DMS53 treated with DMSO at 0.1 percent for 48 hours (cell line): ENCODE results near the gene EVC2.

Experiments
- DNase-seq: peaks from one replicate; lab custom pipeline; 2025; ENCODE audit not compliant: unreplicated experiment; lab: John Stamatoyannopoulos, UW

Gene EVC2, protein sequence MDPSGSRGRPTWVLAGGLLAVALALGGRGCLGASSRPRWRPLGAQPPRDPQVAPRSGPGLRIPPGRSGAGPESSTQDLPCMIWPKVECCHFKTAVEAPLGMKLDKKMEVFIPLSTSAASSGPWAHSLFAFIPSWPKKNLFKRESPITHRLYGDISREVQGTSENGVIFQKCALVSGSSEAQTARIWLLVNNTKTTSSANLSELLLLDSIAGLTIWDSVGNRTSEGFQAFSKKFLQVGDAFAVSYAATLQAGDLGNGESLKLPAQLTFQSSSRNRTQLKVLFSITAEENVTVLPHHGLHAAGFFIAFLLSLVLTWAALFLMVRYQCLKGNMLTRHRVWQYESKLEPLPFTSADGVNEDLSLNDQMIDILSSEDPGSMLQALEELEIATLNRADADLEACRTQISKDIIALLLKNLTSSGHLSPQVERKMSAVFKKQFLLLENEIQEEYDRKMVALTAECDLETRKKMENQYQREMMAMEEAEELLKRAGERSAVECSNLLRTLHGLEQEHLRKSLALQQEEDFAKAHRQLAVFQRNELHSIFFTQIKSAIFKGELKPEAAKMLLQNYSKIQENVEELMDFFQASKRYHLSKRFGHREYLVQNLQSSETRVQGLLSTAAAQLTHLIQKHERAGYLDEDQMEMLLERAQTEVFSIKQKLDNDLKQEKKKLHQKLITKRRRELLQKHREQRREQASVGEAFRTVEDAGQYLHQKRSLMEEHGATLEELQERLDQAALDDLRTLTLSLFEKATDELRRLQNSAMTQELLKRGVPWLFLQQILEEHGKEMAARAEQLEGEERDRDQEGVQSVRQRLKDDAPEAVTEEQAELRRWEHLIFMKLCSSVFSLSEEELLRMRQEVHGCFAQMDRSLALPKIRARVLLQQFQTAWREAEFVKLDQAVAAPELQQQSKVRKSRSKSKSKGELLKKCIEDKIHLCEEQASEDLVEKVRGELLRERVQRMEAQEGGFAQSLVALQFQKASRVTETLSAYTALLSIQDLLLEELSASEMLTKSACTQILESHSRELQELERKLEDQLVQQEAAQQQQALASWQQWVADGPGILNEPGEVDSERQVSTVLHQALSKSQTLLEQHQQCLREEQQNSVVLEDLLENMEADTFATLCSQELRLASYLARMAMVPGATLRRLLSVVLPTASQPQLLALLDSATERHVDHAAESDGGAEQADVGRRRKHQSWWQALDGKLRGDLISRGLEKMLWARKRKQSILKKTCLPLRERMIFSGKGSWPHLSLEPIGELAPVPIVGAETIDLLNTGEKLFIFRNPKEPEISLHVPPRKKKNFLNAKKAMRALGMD

DNA sequence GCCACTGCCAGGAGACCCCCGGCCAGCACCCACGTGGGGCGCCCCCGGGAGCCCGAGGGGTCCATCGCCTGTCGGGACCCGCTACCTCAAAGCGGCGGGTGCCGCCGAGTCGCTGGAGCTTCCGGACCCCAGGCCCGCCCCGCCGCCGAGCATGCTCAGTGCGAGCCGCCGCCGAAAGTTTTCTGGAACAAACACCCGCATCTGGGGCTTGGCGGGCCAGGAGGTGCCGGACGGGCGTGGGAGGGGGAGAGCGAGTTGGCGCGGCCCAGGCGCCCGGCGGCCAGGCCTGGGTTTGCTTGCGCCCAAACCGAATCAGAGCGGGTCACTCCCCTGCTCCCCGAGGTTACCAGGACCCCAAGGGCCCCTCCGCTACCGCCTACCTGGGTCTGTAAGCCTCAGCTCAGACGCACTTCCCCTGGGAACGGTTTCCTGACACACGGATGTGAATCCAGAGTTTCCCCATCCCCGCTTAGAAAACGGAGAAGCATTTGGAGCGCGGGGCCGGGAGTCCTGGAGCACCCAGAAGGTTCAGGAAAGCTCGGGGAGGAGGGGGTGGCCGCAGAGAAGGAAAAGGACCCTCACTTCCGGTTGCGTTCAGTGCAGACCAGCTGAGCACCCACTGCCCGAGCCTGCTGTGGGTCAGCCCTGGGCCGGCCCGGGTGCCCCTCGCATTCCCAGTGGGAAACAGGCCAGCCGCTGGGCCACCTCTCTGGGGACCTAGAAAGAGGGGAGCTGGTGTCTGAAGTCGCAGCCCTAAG is at the start of gene EVC2:
TSS of gene EVC2 (minus strand) at position 111 of the 758 bp plus-strand sequence. CDS start at position 65, 46 bp downstream.
- peak; percentile 51 for DNase-seq

DNA sequence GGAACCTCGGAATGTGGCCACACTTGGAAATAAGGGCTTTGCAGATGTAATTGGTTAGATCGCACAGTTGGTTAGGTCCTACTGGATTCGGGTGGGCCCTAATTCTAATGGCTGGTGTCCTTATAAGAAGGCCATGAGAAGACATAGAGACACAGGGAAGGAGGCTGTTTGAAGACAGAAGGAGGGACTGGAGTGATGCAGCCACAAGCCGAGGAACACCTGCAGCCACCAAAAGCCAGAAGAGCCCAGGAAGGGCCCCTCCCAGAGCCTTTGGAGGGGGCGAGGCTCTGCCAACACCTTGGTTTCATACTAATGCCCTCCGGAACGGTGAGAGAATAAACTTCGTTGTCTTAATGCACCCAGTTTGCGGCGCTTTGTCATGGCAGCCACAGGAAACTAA is 49.6 kb upstream of the EVC2 start:
- DNase-seq, result no peak

DNA sequence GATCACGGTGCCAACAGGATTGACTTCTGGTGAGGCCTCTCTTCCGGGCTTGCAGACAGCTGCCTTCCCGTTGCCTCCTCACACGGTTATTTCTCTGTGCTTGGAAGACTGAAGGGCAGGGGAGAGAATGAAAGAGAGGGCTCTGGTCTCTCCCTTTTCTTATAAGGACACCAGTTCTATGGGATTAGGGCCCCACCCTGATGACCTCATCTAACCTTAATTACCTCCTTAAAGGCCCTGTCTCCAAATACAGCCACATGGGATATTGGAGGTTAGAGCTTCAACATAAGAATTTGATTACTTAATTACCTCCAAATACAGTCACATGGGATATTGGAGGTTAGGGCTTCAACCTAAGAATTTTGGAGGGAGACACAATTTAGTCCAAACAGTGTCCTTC is 49.2 kb upstream of the EVC2 start:
- DNase-seq, result no peak

DNA sequence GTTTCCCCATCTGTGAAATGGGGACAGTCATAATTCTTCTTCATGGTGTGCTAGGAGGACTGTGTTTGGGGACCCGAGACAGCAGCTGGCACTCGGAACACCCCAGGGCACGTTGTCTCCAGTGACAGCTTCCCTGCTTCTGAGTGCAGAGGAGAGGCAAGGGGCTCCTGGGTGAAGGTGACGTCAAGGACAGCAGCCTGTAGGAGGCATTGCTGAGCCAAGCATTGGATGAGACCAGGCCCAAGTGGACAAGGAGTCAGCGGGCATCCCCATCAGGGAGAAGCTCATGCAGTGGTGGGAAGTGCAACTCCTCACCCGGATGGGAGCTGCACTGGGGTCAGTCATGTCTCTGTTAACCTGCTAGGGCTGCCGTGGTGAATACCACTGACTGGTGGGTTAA is 48.7 kb upstream of the EVC2 start:
- DNase-seq, result no peak

DNA sequence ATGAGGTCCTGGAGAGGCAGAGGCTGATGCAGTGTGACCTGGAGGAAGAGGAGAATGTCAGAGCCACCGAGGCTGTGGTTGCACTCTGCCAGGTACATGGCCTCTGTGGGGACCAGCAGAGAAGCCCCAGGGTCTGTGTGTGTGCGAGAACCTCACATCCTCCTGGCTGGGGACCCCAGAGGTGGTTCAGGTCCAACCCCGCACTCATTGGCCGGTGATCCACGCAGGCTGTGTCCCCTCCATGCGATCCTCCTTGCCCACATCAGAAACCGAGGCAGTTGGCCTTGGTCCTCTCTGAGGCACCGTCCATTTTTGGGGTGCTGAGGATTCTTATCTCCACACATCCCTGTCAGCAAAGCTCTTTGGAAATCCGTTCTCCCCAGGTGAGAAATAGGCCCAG is 47.9 kb upstream of the EVC2 start:
- DNase-seq, result no peak

DNA sequence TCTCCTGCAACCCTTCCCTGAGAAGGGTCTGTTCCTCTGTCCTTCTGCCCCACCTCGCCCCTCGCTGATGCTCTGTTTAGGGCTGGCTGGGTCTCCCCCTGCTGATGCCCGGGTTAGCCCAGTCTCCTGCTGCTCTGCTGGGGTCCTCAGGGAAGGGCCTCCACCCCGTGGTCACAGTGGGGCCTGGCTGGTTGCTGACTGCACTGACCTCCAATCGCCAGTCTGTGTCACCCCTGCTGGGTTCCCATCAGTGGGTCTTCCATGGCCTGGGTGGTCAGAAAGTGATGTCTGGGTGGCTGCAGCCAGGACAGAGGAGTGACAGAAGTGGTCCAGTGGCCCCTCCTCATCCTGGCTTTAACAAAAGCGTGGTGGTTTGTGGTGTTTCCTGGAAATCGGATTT is 47.3 kb upstream of the EVC2 start:
- DNase-seq, result no peak

DNA sequence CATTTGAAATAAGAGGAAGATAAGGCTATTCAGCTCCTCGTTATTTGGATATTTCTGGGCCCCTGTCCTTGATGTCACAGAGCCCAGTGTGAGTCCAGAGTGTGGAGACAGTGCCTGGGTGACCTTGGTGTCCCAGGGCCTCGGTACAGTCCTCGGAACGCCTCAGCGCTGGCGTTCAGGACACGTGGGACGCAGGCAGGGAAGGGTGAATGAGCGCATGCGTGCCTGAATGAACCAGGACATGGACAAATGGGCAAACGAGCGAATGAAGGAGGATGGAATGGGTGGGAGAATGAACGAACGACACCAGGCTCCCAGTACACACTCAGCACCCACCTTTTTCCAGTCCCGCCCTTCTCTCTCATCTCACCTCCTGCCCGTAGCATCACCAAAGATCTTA is 46.8 kb upstream of the EVC2 start:
- no peak for DNase-seq

DNA sequence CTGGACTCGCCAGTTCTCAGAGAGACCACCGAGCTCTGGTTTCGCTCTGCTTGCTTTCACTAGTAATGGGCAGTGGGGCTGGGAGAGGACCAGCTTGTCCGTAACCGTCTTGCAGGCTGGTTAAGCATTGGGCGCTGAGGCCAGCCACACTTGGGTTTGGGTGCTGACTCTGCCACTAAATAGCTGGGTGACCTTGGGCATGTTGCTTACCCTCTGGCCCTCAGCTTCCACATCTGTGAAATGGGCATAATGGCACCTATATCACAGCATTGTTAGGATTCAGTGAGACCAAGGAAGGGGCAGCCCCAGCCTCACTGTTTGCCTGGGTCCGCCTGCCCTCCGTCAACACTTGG is 46.1 kb upstream of the EVC2 start:
- DNase-seq, result no peak

DNA sequence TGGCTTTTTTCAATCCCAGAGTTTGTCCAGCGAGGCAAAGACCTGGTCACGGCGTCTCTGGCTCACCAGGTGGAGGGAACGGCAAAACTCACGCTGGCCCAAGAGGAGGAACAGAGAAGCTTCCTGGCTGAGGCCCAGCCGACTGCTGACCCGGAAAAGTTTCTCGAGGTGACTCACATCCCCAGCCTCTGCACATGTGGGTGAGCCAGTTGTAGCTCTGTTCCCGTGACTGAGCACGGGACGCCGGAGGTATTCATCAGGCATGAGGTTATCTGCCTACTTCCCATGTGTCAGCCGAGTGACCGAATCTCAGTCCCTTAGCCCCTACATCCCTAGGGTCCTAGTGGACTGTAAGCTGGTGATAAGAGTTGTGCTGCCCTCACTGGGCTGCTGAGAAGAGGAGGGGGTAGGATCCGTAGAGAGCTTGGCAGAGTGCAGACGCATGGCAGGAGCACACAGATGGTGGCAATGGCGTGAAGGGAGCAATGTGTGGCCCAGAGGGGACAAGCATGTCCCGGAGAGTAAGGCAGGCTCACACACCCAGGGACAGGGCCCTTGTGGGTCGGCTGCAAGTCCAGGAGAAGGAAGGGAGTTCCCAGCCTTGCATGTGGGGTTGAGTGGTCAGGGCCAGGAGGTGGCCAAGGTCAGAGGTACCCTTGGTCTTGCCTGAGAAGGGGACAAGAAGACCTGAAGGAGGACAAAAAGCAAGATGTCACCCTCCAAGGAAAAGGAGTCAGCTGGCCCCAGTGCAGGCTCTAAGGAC is 45.6 kb upstream of the EVC2 start:
- no peak for DNase-seq

DNA sequence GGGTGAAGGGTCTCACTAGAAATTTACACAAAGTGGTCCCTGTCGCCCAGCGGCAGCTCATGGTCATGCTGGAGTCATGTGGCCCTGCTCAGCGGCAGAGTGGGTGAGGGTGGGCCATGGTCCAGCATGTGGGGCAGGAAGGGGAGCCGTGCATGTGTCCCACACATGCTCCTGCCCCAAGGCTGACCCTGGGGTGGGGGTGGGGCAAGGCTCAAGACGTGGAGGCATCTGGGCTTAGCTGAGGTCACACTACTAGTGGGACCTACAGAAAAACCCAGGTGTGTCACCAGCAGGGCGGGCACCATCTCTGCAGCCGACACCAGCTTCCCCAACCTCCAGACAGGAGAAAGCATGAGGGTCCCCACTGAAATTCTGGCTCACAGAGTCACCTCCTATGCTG is 45.0 kb upstream of the EVC2 start:
- no peak for DNase-seq

DNA sequence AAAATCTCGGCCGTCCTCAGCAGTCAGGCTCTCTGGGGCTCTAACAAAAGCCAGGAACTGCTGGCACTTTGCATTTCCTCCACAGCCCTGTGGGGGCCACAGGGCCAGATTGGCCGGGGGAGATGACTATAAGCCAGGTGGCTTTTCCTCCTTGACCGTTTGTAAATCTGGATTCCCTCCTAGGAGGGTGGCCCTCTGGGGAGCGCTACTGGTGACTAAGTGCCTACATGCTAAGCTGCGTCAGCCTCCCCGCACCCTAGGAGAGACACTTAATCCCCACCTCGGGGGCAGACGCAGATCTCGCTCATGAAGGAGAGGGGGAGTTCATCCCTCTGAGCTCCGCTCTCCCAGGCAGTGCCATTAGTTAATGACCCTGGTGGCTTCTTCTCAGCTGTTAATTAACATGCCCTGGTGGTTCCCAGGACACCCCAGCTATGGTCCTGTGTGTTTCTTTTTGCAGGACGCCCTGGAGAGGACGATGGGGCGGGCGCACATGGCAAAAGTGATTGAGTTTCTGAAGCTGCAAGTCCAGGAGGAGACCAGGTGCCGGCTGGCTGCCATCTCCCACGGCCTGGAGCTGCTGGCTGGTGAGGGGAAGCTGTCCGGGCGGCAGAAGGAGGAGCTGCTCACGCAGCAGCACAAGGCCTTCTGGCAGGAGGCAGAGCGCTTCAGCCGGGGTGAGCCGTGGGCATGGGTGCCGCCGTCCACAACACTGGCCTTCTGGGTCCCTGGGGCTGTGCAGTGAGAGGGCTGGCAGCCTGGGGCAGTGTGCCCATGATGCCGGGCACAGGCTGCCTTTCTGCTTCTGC is 44.2 kb upstream of the EVC2 start:
- DNase-seq, result no peak

DNA sequence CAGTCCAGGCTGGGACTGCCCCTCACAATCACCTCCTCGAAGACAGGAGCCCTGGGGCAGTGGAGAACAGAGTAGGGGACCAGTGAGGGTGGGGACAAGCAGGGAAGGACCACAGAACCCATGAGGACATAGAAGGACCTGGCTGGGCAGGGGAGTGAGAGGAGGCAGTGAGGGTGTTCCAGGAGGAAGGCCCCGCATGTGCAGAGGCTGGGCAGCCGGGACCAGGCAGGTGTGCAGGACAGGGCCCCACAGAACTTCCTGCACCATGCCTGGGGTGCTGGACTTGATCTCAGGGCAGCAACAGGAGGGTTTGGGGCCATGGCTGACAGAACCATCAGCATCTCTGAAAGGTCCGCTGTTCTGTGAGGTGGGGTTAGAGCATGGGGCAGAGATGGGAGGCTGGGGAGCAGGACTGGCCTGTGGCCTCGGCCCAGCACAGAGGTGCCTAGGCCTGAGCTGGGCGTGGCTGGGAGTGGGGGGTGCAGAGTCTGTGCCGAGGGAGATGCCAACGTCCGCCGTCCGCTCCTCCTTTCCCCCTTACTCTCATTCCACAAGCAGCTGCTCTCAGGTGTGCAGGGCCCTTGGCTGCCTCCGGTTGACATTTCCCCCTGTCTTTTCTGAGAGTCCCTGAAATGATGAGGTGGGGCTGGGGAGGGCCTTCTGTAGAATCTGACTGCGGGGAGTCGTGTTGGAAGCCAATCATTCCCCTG is 43.5 kb upstream of the EVC2 start:
- no peak for DNase-seq

DNA sequence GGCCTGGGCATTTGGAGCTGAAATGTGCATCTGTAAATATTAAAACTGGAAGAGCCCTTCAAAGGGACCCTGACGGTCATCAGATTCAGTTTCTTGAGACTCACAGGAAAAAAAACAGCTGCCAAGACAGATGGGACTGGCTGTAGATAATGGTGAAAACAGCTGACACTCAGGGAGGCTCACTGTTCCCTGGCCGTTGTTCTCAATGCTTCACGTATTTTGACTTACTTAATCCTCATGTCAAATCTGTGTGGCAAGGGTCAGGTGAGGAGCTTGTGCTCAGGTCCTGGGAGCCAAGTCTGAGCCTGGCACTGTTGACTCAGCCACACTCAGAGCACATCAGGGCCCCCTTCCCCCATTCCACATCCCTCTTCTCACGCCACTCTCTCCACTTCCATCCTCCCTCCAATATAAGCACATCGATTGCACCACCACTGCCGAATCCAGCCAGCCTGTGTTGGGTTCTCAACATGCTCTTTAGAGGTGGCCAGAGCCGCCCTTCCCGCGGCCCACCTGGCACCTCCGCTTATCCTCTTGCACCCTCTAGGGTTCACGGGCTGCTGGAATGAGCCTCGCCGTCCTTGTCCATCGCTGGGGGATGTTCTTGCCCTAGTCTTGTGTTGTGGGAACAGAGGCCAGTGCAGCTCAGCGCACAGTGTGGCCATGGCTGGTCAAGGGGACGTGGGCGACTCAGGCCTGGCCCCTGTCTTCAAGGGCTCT is 42.7 kb upstream of the EVC2 start:
- no peak for DNase-seq

DNA sequence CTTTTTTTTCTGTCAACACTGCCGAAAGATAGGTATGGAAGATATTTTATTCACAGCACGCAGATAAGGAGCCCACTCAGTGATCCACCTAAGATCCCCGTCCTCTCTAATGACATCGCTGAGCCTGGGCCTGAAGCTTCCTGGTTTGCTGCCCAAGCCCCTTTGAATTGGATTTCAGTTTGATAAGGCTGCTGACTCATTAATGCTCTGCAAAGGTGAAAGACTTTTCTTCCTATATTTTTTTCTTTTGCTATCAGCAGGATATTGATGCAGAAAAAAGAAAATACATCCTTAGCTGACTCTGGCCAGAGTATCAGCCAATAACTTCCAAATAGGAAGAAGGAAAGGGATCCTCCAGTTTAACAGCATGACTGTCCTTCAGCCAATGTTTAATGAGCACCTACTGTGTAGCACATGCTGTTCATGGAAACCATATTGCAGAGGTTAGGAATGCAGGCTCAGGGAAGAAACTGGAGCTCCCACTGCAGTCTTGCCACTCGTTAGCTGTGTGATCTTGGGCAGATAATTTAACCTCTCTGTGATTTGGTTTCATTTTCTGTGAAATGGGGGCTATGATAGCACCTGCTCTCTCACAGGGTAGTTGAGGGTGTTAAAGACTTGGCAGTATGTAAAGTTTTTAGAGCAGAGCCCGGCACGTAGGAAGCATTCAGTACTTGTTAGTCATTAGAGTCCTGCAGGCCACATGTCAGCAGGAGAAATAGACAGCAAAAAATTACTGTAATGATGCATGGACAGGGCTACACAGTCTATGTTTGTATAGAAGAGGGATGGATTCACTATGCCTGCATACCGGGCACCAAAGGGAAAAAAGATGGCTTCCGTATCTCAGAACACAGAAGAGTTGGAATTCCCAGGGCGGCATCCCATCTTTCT is 41.9 kb upstream of the EVC2 start:
- DNase-seq, result no peak

DNA sequence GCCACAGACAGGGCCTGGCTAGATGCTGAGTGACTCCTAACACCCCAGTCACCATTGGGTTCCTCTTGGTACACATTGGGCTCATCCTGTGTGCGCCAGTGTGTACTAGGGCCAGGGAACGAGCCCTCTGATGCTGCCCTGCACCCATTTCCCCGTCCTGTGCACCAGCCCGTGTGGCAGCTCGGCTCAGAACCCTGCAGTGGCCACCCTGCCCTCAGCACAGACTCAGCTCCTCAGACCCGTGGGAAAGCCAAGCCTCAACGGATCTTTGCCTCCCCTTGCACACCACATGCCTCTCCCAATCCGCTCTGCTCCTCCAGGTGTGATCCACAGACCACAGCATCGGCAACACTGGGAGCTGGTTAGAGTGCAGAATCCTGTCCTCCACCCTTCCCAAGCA is 41.2 kb upstream of the EVC2 start:
- no peak for DNase-seq

DNA sequence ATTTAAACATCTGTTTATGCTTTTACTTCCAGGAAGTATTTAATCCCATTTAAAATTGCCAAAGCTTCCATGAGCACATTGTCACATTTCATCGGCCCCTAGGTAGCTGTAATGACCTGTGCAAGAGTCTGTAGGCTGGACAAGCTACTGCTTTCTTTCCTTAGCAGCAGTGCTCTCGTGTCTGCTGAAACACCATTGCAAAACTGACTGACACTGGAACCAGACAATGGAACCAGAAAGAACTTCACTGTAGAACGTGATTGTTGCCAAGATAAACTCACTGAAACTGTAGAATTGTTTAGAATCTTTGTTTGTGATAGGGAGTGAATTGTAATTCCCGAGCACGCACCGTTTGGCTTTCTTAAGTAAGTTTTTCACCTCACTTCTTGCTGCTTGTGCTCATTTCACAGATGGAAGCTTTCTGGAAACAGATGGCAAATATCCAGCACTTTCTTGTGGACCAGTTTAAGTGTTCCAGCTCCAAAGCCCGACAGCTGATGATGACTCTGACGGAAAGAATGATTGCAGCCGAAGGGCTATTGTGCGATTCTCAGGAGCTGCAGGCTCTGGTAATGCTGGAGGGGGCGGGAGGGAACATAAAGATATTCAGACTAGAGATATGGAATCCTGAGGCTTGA is 39.5 kb upstream of the EVC2 start:
- DNase-seq, result no peak
